ENCODE measurements around the gene MIER2. TPM values are rescaled to one million over a fixed set of nuclear protein-coding genes. Genes with fewer than 3 reads are reported as not detected.

Gene MIER2
- total and polyA plus RNA-seq, 4 donors = 2.7 to 4.1 (median 3.7) TPM

DNA sequence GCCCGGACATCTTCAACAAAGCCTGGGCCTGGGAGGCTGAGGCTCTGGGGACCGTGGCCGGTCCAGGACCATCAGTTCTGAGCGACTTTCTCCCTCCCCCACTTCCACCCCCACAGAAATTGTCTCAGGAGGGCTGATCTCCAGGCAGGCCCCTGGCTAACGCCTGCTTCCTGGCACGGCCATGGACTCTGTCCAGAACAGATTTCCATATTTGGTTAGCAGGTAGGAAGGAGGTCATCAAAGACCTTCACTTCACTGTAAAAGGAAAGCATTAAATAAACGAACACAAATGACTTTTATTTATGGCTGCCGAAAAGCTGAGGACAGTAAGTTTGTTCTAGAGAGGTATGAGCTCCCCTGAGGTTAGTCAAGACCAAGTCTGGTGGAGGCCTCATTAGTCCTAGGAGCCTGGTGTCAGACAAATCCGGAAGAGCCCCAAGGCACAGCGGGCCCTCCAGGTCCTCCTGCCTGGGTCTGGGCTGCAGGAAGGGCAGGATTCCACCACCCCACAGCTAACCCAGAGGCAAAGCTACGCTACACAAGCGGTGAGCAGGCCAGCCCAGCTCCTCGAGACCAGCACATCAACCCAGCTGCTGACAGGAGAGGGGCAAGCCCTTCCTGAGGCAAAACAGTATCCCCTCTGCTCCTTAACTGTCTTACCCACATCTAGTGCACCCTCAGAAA, 48.8 kb downstream of the MIER2 start:
- no peak for DNase-seq (ENCODE audit: low spot score)
- H3K27me3 ChIP-seq (ENCODE audit: control insufficient read depth in 4 of 4, insufficient read depth in 4 of 4, low read length in 3 of 4) = peaks cover 0 to 14% (median 3%) of the 10 kb centered on the region in 4 donors

More for the DNA sequence above, 48.8 kb downstream of the MIER2 start:
- TF ChIP-seq TAF1 (conservative IDR thresholded peaks at IDR 0.05) = no peak
- TF ChIP-seq JUND (IDR thresholded peaks at IDR 0.05) = no peak
- TF ChIP-seq HNF4G (IDR thresholded peaks at IDR 0.05) = no peak
- TF ChIP-seq, protein P1, sequence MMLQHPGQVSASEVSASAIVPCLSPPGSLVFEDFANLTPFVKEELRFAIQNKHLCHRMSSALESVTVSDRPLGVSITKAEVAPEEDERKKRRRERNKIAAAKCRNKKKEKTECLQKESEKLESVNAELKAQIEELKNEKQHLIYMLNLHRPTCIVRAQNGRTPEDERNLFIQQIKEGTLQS (IDR thresholded peaks at IDR 0.05) = no peak
- TF ChIP-seq YY1 (IDR thresholded peaks at IDR 0.05) = no peak
- no peak for TF ChIP-seq GABPA (IDR thresholded peaks at IDR 0.05 in 1 of 2, conservative IDR thresholded peaks at IDR 0.05 in 1 of 2)
- no peak for TF ChIP-seq RAD21 (IDR thresholded peaks at IDR 0.05)
- TF ChIP-seq, protein P2, sequence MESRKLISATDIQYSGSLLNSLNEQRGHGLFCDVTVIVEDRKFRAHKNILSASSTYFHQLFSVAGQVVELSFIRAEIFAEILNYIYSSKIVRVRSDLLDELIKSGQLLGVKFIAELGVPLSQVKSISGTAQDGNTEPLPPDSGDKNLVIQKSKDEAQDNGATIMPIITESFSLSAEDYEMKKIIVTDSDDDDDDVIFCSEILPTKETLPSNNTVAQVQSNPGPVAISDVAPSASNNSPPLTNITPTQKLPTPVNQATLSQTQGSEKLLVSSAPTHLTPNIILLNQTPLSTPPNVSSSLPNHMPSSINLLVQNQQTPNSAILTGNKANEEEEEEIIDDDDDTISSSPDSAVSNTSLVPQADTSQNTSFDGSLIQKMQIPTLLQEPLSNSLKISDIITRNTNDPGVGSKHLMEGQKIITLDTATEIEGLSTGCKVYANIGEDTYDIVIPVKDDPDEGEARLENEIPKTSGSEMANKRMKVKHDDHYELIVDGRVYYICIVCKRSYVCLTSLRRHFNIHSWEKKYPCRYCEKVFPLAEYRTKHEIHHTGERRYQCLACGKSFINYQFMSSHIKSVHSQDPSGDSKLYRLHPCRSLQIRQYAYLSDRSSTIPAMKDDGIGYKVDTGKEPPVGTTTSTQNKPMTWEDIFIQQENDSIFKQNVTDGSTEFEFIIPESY (IDR thresholded peaks at IDR 0.05) = no peak
- TF ChIP-seq, protein P3, sequence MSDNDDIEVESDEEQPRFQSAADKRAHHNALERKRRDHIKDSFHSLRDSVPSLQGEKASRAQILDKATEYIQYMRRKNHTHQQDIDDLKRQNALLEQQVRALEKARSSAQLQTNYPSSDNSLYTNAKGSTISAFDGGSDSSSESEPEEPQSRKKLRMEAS (IDR thresholded peaks at IDR 0.05) = no peak
- TF ChIP-seq, protein P4, sequence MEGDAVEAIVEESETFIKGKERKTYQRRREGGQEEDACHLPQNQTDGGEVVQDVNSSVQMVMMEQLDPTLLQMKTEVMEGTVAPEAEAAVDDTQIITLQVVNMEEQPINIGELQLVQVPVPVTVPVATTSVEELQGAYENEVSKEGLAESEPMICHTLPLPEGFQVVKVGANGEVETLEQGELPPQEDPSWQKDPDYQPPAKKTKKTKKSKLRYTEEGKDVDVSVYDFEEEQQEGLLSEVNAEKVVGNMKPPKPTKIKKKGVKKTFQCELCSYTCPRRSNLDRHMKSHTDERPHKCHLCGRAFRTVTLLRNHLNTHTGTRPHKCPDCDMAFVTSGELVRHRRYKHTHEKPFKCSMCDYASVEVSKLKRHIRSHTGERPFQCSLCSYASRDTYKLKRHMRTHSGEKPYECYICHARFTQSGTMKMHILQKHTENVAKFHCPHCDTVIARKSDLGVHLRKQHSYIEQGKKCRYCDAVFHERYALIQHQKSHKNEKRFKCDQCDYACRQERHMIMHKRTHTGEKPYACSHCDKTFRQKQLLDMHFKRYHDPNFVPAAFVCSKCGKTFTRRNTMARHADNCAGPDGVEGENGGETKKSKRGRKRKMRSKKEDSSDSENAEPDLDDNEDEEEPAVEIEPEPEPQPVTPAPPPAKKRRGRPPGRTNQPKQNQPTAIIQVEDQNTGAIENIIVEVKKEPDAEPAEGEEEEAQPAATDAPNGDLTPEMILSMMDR (IDR thresholded peaks at IDR 0.05; ENCODE audit: low read depth, low read length, missing input control) = no peak
- TF ChIP-seq EGR1 (IDR thresholded peaks at IDR 0.05; ENCODE audit: low read depth in 2 of 2) = no peak
- TF ChIP-seq, protein P5, sequence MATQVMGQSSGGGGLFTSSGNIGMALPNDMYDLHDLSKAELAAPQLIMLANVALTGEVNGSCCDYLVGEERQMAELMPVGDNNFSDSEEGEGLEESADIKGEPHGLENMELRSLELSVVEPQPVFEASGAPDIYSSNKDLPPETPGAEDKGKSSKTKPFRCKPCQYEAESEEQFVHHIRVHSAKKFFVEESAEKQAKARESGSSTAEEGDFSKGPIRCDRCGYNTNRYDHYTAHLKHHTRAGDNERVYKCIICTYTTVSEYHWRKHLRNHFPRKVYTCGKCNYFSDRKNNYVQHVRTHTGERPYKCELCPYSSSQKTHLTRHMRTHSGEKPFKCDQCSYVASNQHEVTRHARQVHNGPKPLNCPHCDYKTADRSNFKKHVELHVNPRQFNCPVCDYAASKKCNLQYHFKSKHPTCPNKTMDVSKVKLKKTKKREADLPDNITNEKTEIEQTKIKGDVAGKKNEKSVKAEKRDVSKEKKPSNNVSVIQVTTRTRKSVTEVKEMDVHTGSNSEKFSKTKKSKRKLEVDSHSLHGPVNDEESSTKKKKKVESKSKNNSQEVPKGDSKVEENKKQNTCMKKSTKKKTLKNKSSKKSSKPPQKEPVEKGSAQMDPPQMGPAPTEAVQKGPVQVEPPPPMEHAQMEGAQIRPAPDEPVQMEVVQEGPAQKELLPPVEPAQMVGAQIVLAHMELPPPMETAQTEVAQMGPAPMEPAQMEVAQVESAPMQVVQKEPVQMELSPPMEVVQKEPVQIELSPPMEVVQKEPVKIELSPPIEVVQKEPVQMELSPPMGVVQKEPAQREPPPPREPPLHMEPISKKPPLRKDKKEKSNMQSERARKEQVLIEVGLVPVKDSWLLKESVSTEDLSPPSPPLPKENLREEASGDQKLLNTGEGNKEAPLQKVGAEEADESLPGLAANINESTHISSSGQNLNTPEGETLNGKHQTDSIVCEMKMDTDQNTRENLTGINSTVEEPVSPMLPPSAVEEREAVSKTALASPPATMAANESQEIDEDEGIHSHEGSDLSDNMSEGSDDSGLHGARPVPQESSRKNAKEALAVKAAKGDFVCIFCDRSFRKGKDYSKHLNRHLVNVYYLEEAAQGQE (IDR thresholded peaks at IDR 0.05) = no peak
- no peak for TF ChIP-seq FOXA1 (IDR thresholded peaks at IDR 0.05)
- TF ChIP-seq HNF4A (conservative IDR thresholded peaks at IDR 0.05) = no peak
- no peak for TF ChIP-seq SP1 (IDR thresholded peaks at IDR 0.05)
- no peak for TF ChIP-seq NR2F2 (IDR thresholded peaks at IDR 0.05)
- H3K4me3 ChIP-seq (ENCODE audit: low read depth in 1 of 3, low read length in 3 of 3) = no peak overlapping the region
- no peak overlapping the region for H3K27ac ChIP-seq (ENCODE audit: low read depth in 1 of 2, low read length in 2 of 2)
- H3K4me1 ChIP-seq (ENCODE audit: control insufficient read depth in 4 of 4, insufficient read depth in 4 of 4, low read length in 3 of 4) = peaks cover 0 to 8% (median 1%) of the 10 kb centered on the region in 4 donors
- peaks cover 2 to 8% (median 5%) of the 10 kb centered on the region in 4 donors for H3K9me3 ChIP-seq (ENCODE audit: control insufficient read depth in 4 of 4, low read length in 3 of 4)
- WGBS = 71% methylated on average over 13 of the region's 13 CpGs
- H3K9ac ChIP-seq (ENCODE audit: low read depth in 1 of 2, low read length in 2 of 2) = no peak overlapping the region
- no peaks in the 10 kb centered on the region for H3K36me3 ChIP-seq (ENCODE audit: control insufficient read depth in 4 of 4, insufficient read depth in 3 of 4, low read depth in 1 of 4, low read length in 3 of 4)

Measured in liver (tissue), 9 donors.